Astrocyte of the spinal cord (primary cell): ENCODE results near the gene PITPNC1.

Experiments
- DNase-seq: peaks from one replicate; pipeline ENCODE4 v3.0.0; 2011; ENCODE audit warnings: low read depth, low spot score
- H3K4me3 ChIP-seq: 2 replicates; pipeline ENCODE4 v1.5.1; 2011; ENCODE audit warnings: low read depth, mild to moderate bottlenecking, low read length, moderate library complexity
- in situ Hi-C: cut with HindIII; loops from 2 replicates; pipeline ENCODE4 v1.10.0; 2017; ENCODE audit warnings: low sequenced_read_pairs
- TF ChIP-seq, protein P1 (sequence below): IDR thresholded peaks from 2 replicates; pipeline ENCODE4 v1.5.1; 2012; ENCODE audit warnings: low read depth, mild to moderate bottlenecking, low read length, inconsistent platforms

The PITPNC1 gene

DNA sequence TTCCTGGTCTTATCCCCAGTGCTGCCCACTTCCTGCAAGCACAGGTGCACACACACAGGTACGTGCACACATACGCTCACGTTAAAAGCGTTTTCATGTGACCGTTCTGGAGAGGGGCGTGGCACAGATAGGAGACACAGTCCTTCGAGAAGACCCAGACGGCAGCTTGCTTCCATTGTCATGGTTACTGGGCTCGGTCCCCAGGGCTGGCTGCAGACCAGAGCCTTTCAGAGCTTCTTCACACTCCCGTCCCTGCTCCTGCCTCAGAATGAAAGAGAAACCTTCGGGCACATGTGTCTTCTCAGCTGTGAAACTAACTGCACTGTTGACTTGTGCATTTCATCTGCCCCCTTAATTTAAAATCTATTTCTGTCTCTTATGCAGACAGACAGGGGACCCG lies 154.2 kb downstream of the PITPNC1 start:
- no peak overlapping the region for H3K4me3 ChIP-seq
- TF ChIP-seq, protein P1, sequence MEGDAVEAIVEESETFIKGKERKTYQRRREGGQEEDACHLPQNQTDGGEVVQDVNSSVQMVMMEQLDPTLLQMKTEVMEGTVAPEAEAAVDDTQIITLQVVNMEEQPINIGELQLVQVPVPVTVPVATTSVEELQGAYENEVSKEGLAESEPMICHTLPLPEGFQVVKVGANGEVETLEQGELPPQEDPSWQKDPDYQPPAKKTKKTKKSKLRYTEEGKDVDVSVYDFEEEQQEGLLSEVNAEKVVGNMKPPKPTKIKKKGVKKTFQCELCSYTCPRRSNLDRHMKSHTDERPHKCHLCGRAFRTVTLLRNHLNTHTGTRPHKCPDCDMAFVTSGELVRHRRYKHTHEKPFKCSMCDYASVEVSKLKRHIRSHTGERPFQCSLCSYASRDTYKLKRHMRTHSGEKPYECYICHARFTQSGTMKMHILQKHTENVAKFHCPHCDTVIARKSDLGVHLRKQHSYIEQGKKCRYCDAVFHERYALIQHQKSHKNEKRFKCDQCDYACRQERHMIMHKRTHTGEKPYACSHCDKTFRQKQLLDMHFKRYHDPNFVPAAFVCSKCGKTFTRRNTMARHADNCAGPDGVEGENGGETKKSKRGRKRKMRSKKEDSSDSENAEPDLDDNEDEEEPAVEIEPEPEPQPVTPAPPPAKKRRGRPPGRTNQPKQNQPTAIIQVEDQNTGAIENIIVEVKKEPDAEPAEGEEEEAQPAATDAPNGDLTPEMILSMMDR: no peak
- in situ Hi-C loops: no loop called here
- no peak for DNase-seq

DNA sequence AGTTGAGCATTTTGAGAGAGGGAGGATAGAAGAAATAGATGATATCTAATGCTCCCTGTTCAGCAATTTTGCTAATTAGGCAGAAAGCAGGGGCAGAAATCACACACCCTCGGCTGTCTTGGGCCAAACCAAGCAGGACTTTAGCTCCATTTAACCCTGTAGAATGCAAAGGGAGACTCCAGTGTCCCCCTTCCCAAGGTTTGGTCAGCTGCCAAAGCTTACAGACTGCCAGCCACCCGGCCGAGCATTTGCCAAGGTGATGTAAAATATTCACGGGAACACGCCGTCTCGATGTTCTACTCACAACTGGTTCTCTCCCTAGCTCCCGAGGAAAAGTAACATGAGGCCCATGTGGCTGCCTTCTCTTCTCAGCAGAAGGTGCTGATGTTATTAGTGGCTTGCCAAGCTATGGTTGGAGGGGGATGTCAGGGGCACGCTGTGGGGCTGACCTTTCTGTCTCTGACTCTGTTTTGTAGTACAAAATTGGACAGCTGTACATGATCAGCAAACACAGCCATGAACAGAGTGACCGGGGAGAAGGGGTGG lies 155.3 kb downstream of the PITPNC1 start:
- in situ Hi-C loops: no loop called here
- no peak for DNase-seq
- TF ChIP-seq, protein P1: no peak
- no peak overlapping the region for H3K4me3 ChIP-seq

DNA sequence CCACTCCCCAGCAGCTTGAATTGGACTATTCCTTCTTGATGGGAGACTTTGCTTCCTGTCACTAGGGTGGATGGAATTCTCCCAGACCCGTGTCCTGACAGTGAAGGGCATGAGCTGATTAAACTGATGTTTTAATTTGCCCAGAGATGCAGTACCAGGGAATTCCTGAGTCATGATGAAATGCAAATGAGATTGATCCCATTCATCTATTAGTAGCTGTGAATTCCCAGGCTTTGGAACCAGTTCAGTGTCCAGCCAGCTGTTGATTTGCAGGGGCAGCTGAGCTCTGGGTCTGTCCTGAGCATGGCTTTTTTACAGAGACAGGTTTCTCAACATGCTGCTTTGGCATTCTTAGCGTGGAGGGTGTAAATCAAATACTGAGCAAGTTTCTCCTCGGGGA lies 157.9 kb downstream of the PITPNC1 start:
- TF ChIP-seq, protein P1: no peak
- in situ Hi-C loops: no loop called here
- no peak for DNase-seq

DNA sequence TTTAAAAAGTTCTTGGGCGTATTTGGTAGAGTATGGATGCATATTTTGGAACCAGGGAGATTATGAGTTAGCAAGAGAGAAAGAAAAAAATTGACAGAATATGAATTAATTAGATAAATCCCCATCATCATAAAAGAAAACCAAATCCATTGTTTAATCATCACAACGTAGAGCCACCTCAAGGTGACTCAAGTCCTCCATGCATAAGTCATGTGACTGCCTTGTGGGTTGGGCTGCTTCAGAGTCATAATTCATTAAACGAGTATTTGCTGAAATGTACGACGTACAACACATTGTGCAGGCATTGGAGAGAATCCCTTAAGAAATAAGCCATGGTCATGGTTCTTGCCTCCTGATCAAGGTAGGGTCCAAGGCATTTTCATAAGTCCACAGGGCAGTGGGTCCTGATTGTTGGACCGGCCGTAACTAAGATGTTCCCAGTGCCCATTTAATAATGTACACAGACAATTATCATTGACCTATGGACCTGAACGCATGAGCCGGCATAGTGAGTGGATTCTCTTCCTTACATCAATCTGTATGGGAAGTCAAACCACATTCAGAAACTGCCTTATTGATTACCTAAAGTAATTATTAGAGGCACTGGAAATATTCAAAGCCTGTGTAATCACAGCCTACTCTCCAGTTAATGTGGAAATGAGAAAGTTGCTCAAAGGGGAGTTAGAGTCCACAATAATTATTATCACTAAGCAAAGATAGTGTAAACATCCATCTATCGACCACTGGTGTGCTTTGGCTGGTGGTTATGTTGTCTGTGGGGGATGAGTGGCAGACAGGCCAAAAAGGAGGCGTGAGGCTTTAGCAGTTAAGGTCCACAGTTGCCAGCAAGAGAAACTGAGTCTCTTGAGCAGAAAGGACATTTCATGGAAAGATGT lies 165.4 kb downstream of the PITPNC1 start:
- TF ChIP-seq, protein P1: no peak
- H3K4me3 ChIP-seq: no peak overlapping the region
- in situ Hi-C loops: no loop called here
- DNase-seq: no peak

More for the DNA sequence above, 157.9 kb downstream of the PITPNC1 start:
- H3K4me3 ChIP-seq: no peak overlapping the region

DNA sequence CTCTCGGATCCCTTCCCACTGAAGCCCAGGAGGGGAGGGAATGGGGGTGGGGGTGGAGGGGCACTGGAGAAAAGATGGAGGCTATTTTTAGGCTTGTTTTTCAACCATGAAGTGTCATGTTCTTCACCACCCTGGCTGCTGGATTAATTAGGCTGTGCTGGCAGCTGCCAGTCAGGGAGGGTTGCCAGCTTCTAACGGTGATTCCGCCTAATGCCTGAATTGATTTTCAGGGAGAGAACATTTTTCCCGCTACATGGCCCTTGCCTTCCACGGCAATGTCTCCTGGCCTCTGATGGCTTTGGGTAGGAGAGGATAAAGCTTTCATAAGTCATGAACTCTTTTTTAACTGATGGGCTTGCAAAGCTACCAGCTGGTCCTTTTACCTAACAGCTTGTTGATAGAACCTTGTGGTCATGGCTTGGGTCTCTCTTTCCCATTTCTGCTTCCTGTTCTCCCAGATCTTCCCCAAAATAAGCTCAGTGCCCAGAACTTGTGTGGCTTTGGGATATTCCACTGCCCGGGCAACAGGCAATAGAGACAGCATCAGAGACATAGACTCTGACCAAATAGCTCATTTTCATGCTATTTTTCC lies 167.4 kb downstream of the PITPNC1 start:
- H3K4me3 ChIP-seq: no peak overlapping the region
- no peak for DNase-seq
- TF ChIP-seq, protein P1: no peak
- in situ Hi-C loops: no loop called here

DNA sequence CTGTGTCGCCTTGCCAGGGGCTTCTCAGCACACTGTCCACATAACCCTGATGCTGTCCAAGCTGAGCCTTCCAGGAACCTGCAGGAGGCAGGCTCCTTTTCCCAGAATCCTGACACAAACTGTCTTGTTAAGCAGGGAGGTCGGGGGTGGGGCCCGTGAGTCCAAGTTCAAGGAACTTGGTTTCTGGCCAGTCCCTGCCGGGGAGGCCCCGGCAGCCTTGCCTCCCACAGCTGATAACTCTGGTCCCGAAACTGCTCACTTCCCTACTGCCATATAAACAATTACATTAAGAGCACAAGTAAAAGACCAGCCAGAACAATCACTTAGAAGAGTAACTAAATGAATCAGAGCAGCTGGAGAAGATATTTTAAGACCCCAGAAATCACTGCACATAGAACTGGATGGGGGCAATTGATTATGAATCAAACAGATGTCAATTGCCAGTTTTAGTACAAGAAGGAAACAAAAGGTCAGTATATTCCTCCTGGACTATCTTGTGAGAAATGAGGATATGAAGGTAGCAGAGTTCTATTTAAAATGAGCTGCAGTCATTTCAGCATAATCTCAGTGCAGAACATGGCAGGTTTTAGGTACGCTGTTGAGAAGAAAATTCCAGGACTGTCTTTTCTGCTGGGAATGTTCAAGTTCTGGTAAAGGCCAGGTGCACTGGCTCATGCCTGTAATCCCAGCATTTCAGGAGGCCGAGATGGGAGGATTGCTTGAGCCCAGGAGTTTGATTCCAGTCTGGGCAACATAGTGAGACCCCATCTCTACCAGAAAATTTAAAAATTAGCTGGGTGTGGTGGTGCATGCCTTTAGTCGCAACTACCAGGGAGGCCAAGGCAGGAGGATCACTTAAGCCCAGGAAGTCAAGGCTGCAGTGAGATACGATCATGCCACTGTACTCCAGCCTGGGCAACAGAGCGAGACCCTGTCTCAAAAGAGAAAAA lies 169.8 kb downstream of the PITPNC1 start:
- TF ChIP-seq, protein P1: peak; percentile 18
- in situ Hi-C loops: no loop called here

More for the DNA sequence above, 169.8 kb downstream of the PITPNC1 start:
- peak; percentile 47 for DNase-seq
- H3K4me3 ChIP-seq: no peak overlapping the region
